MG63 (cell line): ENCODE measurements around the gene OXLD1. TPM values are rescaled to one million over a fixed set of nuclear protein-coding genes. Genes with fewer than 3 reads are reported as not detected.

Experiments used
- DNase-seq: peaks from one replicate; pipeline ENCODE4 v3.0.0-alpha.2; 2020
- H3K27me3 ChIP-seq: fragments of 250-450 bp; sonication (Bioruptor Pico); 2 replicates; pipeline ENCODE4 v1.5.1; 2020; ENCODE audit warnings: mild to moderate bottlenecking, moderate library complexity
- H3K36me3 ChIP-seq: fragments of 250-450 bp; sonication (Bioruptor Pico); 2 replicates; pipeline ENCODE4 v1.5.1; 2020; ENCODE audit warnings: mild to moderate bottlenecking, moderate library complexity
- H3K4me3 ChIP-seq: fragments of 250-450 bp; sonication (Bioruptor Pico); 2 replicates; pipeline ENCODE4 v1.5.1; 2020; ENCODE audit warnings: mild to moderate bottlenecking, moderate library complexity
- H3K9me3 ChIP-seq: fragments of 250-450 bp; sonication (Bioruptor Pico); 2 replicates; pipeline ENCODE4 v1.5.1; 2020; ENCODE audit warnings: mild to moderate bottlenecking, moderate library complexity
- total RNA-seq: library from RNA; depleted of rRNA; stranded (reverse); fragments of >200 nt; shearing (Covaris generic); gene quantifications from 2 replicates; pipeline ENCODE4 v1.2.3, GENCODE V29; 2014; ENCODE audit warnings: low replicate concordance; rRNA removed

OXLD1 gene
- total RNA-seq, 1 experiment from 2014 or later, result 64.7 TPM

GRCh38 chr17:81615401-81615930 is 50.9 kb downstream of the OXLD1 start:
- DNase-seq, result no peak
- Histone ChIP-seq H3K36me3 (peaks cover 78% of the 10 kb centered on the region), H3K27me3 (no peaks in the 10 kb centered on the region)

More at GRCh38 chr17:81615401-81615930, 50.9 kb downstream of the OXLD1 start:
- Histone ChIP-seq H3K4me3 (no peak overlapping the region), H3K9me3 (no peaks in the 10 kb centered on the region; the same call in 1 of the 2 replicates)

Other genes starting within 250 kb of the OXLD1 start
- gene ACTG1, start 153.8 kb downstream of the OXLD1 start, total RNA-seq, result 5,061 and 6,321 TPM in 2 replicates
- 0.12 TPM in 1 of 2 replicates, not detected in the other for gene FSCN2, start 138.2 kb downstream of the OXLD1 start, total RNA-seq
- 25.6 and 41.7 TPM in 2 replicates for gene FAAP100, start 114.3 kb downstream of the OXLD1 start, total RNA-seq
- 109 and 157 TPM in 2 replicates for gene NPLOC4, start 29.5 kb downstream of the OXLD1 start, total RNA-seq
- gene TSPAN10, start 29.4 kb downstream of the OXLD1 start, total RNA-seq, result 2.6 and 3.7 TPM in 2 replicates
- gene PDE6G, start 10.1 kb downstream of the OXLD1 start, total RNA-seq, result not detected in 2 replicates
- 55.2 and 133 TPM in 2 replicates for gene CCDC137, start 132 bp upstream of the OXLD1 start, total RNA-seq
- 35.0 and 47.8 TPM in 2 replicates for gene ARL16, start 17.2 kb upstream of the OXLD1 start, total RNA-seq
- gene HGS, start 17.4 kb upstream of the OXLD1 start, total RNA-seq, result 102 and 116 TPM in 2 replicates
- gene MRPL12, start 36.8 kb upstream of the OXLD1 start, total RNA-seq, result 146 and 225 TPM in 2 replicates
- 51.4 and 77.6 TPM in 2 replicates for gene SLC25A10, start 45.7 kb upstream of the OXLD1 start, total RNA-seq
- gene GCGR, start 137.5 kb upstream of the OXLD1 start, total RNA-seq, result not detected in 2 replicates
- 73.2 and 83.7 TPM in 2 replicates for gene MCRIP1, start 166.7 kb upstream of the OXLD1 start, total RNA-seq
- not detected in 2 replicates for gene PPP1R27, start 168.4 kb upstream of the OXLD1 start, total RNA-seq
- 531 and 798 TPM in 2 replicates for gene P4HB, start 193.9 kb upstream of the OXLD1 start, total RNA-seq
- gene ARHGDIA, start 204.7 kb upstream of the OXLD1 start, total RNA-seq, result 114 and 185 TPM in 2 replicates
- 313 and 425 TPM in 2 replicates for gene ALYREF, start 225.0 kb upstream of the OXLD1 start, total RNA-seq
- 161 and 303 TPM in 2 replicates for gene ANAPC11, start 225.1 kb upstream of the OXLD1 start, total RNA-seq
- gene NPB, start 235.6 kb upstream of the OXLD1 start, total RNA-seq, result 1.3 and 2.5 TPM in 2 replicates
- gene PCYT2, start 244.8 kb upstream of the OXLD1 start, total RNA-seq, result 24.6 and 47.0 TPM in 2 replicates